Dendritic cell treated with granulocyte-macrophage colony-stimulating factor and Interleukin-4, amounts not matched to agents 40 ng/mL and 50 ng/mL, for 4 days (primary cell): ENCODE measurements around the gene ZNF236.
"Not testable (repeated sequence)": the region's sequence is repeated elsewhere in the genome, so short reads cannot be mapped to it uniquely, and the experiment has no call there.

ENCODE experiments used
- H3K27ac Mint-ChIP-seq: one replicate; pipeline ENCODE4 v1.8.0; 2022; ENCODE audit warnings: mild to moderate bottlenecking, mixed read lengths
- H3K27me3 Mint-ChIP-seq: one replicate; pipeline ENCODE4 v1.8.0; 2022; ENCODE audit warnings: mild to moderate bottlenecking, mixed read lengths
- H3K36me3 Mint-ChIP-seq: one replicate; pipeline ENCODE4 v1.8.0; 2022; ENCODE audit warnings: low read depth, mixed read lengths
- H3K4me1 Mint-ChIP-seq: one replicate; pipeline ENCODE4 v1.8.0; 2022; ENCODE audit warnings: low read depth, mixed read lengths
- H3K4me3 Mint-ChIP-seq: one replicate; pipeline ENCODE4 v1.8.0; 2022; ENCODE audit warnings: mild to moderate bottlenecking, moderate library complexity, mixed read lengths
- H3K9me3 Mint-ChIP-seq: one replicate; pipeline ENCODE4 v1.8.0; 2022; ENCODE audit warnings: mixed read lengths
- intact Hi-C: fragments of 100-400 bp; cut with micrococcal nuclease; formaldehyde crosslinking; loops from one replicate; pipeline ENCODE4 v1.15.0; 2022

Gene ZNF236

GRCh38 chr18:76959605-76960004 is 137.2 kb downstream of the ZNF236 start:
- Mint-ChIP-seq H3K9me3 (no peaks in the 10 kb centered on the region), H3K27me3 (no peaks in the 10 kb centered on the region), H3K36me3 (peaks cover 82% of the 10 kb centered on the region), H3K27ac (no peak overlapping the region), H3K4me1 (peaks cover 15% of the 10 kb centered on the region), H3K4me3 (no peak overlapping the region)
- intact Hi-C loops: no loop called here

GRCh38 chr18:76960528-76961035 is 138.2 kb downstream of the ZNF236 start:
- H3K9me3 Mint-ChIP-seq: no peaks in the 10 kb centered on the region
- H3K36me3 Mint-ChIP-seq: peaks cover 76% of the 10 kb centered on the region
- intact Hi-C loops: no loop called here
- no peak overlapping the region for H3K4me3 Mint-ChIP-seq
- H3K27me3 Mint-ChIP-seq: no peaks in the 10 kb centered on the region
- H3K4me1 Mint-ChIP-seq: peaks cover 15% of the 10 kb centered on the region
- no peak overlapping the region for H3K27ac Mint-ChIP-seq

- Mint-ChIP-seq H3K9me3 (no peaks in the 10 kb centered on the region), H3K27ac (no peak overlapping the region), H3K4me3 (no peak overlapping the region), H3K27me3 (no peaks in the 10 kb centered on the region), H3K4me1 (peaks cover 15% of the 10 kb centered on the region), H3K36me3 (peaks cover 53% of the 10 kb centered on the region)
- intact Hi-C loops: no loop called here
Measured at GRCh38 chr18:76962851-76963250, 140.5 kb downstream of the ZNF236 start.

- Mint-ChIP-seq H3K27ac (peak overlapping the region; percentile 62), H3K36me3 (peaks cover 46% of the 10 kb centered on the region), H3K4me1 (peaks cover 15% of the 10 kb centered on the region), H3K9me3 (no peaks in the 10 kb centered on the region), H3K4me3 (no peak overlapping the region), H3K27me3 (no peaks in the 10 kb centered on the region)
- intact Hi-C loops: no loop called here
Measured at GRCh38 chr18:76963936-76964335, 141.6 kb downstream of the ZNF236 start.

GRCh38 chr18:76965555-76966151 is 143.3 kb downstream of the ZNF236 start:
- H3K4me3 Mint-ChIP-seq, H3K27ac Mint-ChIP-seq, H3K9me3 Mint-ChIP-seq, H3K27me3 Mint-ChIP-seq, intact Hi-C loops: not testable (repeated sequence)
- peaks cover 15% of the 10 kb centered on the region for H3K4me1 Mint-ChIP-seq
- peaks cover 31% of the 10 kb centered on the region for H3K36me3 Mint-ChIP-seq

- peaks cover 18% of the 10 kb centered on the region for H3K36me3 Mint-ChIP-seq
- intact Hi-C loops, H3K4me3 Mint-ChIP-seq: not testable (repeated sequence)
Measured at GRCh38 chr18:76967299-76967698, 144.9 kb downstream of the ZNF236 start.

GRCh38 chr18:76967721-76968472 is 145.5 kb downstream of the ZNF236 start:
- Mint-ChIP-seq H3K27ac (no peak overlapping the region), H3K27me3 (no peaks in the 10 kb centered on the region), H3K36me3 (peaks cover 17% of the 10 kb centered on the region), H3K9me3 (no peaks in the 10 kb centered on the region), H3K4me3 (no peak overlapping the region), H3K4me1 (peaks cover 26% of the 10 kb centered on the region)
- intact Hi-C loops: no loop called here

More at GRCh38 chr18:76967299-76967698, 144.9 kb downstream of the ZNF236 start:
- H3K27ac Mint-ChIP-seq, H3K27me3 Mint-ChIP-seq, H3K9me3 Mint-ChIP-seq: not testable (repeated sequence)
- peaks cover 27% of the 10 kb centered on the region for H3K4me1 Mint-ChIP-seq

- peak overlapping the region; percentile 59 for H3K27ac Mint-ChIP-seq
- H3K36me3 Mint-ChIP-seq: peaks cover 22% of the 10 kb centered on the region
- H3K9me3 Mint-ChIP-seq: no peaks in the 10 kb centered on the region
- peaks cover 18% of the 10 kb centered on the region for H3K4me1 Mint-ChIP-seq
- H3K4me3 Mint-ChIP-seq: no peak overlapping the region
- intact Hi-C loops: no loop called here
- no peaks in the 10 kb centered on the region for H3K27me3 Mint-ChIP-seq
Measured at GRCh38 chr18:76970770-76971559, 148.6 kb downstream of the ZNF236 start.

GRCh38 chr18:76972241-76972640 is 149.9 kb downstream of the ZNF236 start:
- no peaks in the 10 kb centered on the region for H3K9me3 Mint-ChIP-seq
- H3K4me3 Mint-ChIP-seq: no peak overlapping the region
- no peaks in the 10 kb centered on the region for H3K27me3 Mint-ChIP-seq
- intact Hi-C loops: no loop called here
- H3K4me1 Mint-ChIP-seq: peaks cover 18% of the 10 kb centered on the region
- no peak overlapping the region for H3K27ac Mint-ChIP-seq
- peaks cover 22% of the 10 kb centered on the region for H3K36me3 Mint-ChIP-seq

- intact Hi-C loops: no loop called here
- H3K4me3 Mint-ChIP-seq: no peak overlapping the region
- H3K36me3 Mint-ChIP-seq: peaks cover 22% of the 10 kb centered on the region
- no peaks in the 10 kb centered on the region for H3K27me3 Mint-ChIP-seq
- peaks cover 18% of the 10 kb centered on the region for H3K4me1 Mint-ChIP-seq
- no peak overlapping the region for H3K27ac Mint-ChIP-seq
- no peaks in the 10 kb centered on the region for H3K9me3 Mint-ChIP-seq
Measured at GRCh38 chr18:76972846-76973519, 150.6 kb downstream of the ZNF236 start.

- H3K27ac Mint-ChIP-seq: no peak overlapping the region
- peaks cover 23% of the 10 kb centered on the region for H3K36me3 Mint-ChIP-seq
- H3K9me3 Mint-ChIP-seq: no peaks in the 10 kb centered on the region
- no peaks in the 10 kb centered on the region for H3K27me3 Mint-ChIP-seq
- intact Hi-C loops: no loop called here
- H3K4me1 Mint-ChIP-seq: peaks cover 18% of the 10 kb centered on the region
- no peak overlapping the region for H3K4me3 Mint-ChIP-seq
Measured at GRCh38 chr18:76973520-76974266, 151.3 kb downstream of the ZNF236 start.

- no peak overlapping the region for H3K4me3 Mint-ChIP-seq
- H3K27ac Mint-ChIP-seq: no peak overlapping the region
- intact Hi-C loops: no loop called here
- H3K4me1 Mint-ChIP-seq: peaks cover 18% of the 10 kb centered on the region
- H3K27me3 Mint-ChIP-seq: no peaks in the 10 kb centered on the region
- no peaks in the 10 kb centered on the region for H3K9me3 Mint-ChIP-seq
- H3K36me3 Mint-ChIP-seq: peaks cover 25% of the 10 kb centered on the region
Measured at GRCh38 chr18:76974386-76974785, 152.0 kb downstream of the ZNF236 start.

GRCh38 chr18:76975577-76976110 is 153.3 kb downstream of the ZNF236 start:
- no peak overlapping the region for H3K27ac Mint-ChIP-seq
- H3K36me3 Mint-ChIP-seq: peaks cover 26% of the 10 kb centered on the region
- H3K9me3 Mint-ChIP-seq: no peaks in the 10 kb centered on the region
- peaks cover 18% of the 10 kb centered on the region for H3K4me1 Mint-ChIP-seq
- no peak overlapping the region for H3K4me3 Mint-ChIP-seq
- H3K27me3 Mint-ChIP-seq: no peaks in the 10 kb centered on the region
- intact Hi-C loops: no loop called here
